HG02588 (cell line): Measurements from ENCODE around the gene ZNF407.
"Not testable (repeated sequence)": the region's sequence is repeated elsewhere in the genome, so short reads cannot be mapped to it uniquely, and the experiment has no call there.

Experiments
- ATAC-seq: cut with Tn5 transposase; IDR thresholded peaks from one replicate; pipeline ENCODE4 v1.9.1; 2021; ENCODE audit warnings: mild to moderate bottlenecking, moderate library complexity; ENCODE audit not compliant: unreplicated experiment

ZNF407 gene

DNA sequence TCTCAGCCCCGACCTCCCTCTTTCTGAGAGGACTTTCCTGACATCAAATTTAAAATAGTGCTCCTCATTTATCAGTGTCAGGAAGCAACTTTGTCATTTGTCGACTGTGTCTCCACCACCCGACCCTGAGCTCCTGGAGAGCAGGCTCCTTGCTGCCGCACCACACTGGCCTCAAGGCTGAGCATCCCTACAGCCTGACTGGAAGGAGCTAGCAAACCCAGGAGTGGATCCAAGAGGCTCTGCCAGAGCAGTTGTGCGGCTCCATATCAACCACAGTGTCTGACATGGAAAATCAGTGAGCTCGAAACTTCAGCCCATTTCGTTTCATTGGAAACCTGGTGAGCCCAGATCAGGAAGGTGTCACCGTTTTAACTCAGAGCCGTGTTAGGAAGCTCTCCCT is 486.1 kb downstream of the ZNF407 start:
- no peak for ATAC-seq

DNA sequence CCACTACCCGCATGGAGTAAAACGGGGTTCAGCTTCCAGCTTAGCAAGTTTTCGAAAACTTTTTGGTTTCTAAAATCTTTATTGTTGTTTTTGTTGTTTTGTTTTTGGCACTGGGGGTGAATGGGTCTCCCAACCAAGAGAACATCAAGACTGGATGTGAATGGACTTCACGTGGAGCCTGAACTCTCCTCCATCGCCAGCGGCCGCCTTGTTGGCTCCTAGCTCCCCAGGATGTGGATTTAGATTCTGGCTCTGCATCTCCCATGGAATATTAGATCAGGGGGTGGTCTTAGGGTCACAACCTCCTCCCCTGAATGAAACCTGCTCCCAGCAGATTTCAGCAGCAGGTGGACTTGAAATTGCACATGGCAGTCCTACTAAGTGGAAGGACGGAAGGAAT is 488.0 kb downstream of the ZNF407 start:
- ATAC-seq: not testable (repeated sequence)

DNA sequence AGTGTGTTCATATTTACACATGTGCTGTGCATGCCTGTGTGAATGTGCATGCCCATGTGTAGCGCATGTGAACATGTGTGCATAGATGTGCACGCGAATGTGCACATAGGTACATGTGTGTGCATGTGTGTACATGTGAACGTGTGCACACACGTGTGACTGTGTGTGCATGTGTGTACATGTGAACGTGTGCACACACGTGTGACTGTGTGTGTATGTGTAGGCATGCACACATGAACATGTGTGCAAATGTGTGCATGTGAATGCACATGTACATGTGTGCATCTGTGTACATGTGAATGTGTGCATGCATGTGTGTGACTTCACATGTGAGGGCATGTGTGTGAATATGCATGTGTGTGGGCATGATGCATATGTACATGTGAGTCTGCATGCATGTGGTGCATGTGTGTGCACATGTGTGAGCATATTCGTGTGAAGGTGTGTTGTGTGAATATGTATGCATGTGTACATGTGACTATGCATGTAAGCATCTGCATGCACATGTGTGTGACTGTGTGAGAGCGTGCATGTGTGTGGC is 488.9 kb downstream of the ZNF407 start:
- ATAC-seq: no peak

DNA sequence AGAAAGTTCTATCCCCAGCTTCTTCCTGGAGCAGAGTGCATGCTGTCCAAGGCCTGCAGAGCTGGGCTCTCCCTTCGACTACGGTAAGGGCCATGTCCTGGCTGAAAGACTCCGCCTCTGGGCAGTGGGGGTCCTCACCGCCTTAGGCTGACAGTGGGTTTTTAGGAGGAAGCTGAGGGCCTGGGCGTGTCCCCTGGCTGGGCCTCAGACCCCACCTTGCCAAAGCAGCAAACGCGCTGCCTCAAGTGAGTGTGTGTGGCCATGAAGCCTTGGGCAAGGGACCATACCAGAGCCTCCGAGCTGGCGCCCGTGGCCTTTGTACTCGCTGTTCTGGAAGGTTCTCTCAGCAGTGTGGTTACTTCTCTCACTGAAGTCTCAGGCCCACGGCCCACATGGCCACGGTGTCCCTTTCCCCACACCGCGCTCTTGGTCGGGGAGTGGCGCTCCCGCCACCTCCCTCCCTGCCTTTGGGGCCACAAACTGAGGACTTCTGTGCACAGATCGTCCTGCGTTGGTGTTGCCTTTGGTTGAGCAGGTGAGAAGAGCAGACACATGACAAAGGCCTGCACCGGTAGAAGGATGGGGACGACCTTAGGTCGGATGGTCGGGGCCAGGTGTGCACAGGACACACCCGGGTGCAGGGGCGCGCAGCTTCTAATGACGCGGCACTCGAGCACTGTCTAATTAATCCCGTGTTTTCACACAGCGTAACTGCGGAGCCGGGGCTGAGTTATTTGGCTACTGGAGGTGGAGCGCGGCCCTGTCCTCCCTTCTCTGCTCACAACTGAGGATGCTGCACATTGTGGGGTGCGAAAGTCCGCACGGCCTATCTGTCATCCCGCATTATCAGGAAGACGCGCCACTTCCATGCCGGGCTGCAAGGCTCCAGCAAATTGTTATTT is 489.7 kb downstream of the ZNF407 start:
- ATAC-seq: no peak

DNA sequence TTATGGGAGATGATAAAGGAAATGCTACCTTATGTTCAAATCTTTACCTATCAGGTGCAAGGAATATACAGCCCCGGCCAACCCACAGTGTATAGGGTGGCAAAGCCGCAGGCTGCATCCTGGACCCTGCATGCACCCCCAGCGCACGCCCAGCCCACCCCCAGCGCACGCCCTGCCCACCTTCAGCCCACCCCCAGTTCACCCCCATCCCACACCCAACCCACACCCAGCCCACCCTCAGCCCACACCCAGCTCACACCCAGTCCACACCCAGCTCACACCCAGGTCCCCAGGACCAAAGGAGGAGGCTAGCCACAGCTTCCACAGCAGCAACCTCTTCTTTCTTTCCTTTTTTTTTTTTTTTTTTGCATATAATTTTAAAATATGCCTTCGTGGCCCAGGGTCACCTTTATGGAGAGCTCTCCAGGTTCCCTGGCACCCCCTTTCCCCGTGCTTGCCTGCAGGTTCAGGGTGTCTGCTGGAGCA is 490.4 kb downstream of the ZNF407 start:
- ATAC-seq: no peak

DNA sequence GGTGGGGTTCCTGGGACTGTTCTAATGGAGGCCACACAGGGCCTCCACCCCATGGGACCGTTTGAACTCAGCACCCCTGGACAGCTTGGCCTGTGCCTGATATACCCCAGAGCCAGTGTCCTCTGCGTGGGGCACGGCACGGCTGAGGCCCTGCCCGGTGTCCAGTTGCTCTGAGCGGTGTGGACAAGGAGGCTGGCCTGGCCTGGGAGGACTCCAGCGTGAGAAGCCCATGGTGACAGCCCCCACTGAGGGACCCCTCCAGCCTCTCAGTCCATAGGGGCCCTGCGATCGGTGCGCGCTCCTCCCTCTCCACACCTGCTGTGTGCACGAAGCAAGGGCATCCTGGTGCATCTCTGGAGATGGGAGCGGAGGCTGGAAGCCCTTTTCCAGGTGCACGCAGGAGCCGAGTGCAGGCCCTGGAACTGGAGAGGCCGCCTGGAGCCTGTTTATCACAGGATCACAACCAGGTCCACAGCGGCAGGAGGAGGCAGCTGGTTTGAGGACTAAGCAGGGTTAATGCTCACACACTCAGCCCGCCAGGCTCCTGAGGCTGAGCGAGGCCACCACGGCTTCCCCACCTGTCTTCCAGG is 491.0 kb downstream of the ZNF407 start:
- no peak for ATAC-seq

DNA sequence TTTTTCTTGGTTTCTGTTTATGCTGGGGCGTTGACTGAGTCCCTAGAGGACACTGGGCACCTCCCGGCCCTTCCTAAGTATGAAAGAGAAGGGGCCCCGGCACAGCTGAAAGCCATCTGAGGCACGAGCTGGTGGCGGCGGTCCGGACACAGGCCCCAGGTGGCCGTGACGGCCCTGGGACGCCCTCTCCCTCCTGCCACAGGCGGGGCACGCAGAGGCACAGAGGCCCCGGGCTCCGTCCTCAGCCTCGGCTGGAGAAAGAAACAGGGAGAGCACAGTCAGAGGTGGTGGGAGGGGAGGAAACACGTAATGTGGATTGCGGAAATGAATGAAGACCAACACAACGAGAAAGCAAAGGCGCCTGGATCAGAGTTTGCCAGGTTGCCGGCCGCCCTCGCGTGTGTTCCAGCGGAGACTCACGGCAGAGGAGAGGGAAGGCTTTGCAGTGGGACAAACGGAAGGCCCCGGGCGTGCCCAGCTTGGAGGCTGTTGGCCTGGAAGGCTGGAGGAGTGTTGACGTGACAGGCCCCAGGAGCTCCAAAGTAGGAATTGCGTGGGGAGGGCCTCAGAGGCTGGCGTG is 492.2 kb downstream of the ZNF407 start:
- no peak for ATAC-seq

DNA sequence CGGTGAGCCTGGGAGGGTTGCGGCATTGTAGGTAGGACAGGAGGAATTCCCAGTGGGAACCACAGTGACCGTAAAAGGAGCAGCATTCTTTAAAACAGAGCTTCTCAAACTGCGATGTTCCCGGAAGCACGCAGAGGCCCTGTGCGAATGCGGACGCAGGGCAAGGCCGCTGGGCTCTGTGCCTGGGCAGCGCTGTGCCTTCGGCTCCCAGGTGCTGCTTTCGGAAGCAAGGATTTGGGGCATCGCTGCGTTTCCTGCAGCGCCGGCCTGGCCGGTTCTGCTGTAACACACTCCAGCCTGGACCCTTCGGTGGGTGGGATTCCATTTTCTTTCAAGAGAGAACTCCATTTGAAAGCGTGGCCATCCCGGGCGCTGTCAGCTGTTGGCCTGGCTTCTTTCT is 492.7 kb downstream of the ZNF407 start:
- ATAC-seq: no peak

DNA sequence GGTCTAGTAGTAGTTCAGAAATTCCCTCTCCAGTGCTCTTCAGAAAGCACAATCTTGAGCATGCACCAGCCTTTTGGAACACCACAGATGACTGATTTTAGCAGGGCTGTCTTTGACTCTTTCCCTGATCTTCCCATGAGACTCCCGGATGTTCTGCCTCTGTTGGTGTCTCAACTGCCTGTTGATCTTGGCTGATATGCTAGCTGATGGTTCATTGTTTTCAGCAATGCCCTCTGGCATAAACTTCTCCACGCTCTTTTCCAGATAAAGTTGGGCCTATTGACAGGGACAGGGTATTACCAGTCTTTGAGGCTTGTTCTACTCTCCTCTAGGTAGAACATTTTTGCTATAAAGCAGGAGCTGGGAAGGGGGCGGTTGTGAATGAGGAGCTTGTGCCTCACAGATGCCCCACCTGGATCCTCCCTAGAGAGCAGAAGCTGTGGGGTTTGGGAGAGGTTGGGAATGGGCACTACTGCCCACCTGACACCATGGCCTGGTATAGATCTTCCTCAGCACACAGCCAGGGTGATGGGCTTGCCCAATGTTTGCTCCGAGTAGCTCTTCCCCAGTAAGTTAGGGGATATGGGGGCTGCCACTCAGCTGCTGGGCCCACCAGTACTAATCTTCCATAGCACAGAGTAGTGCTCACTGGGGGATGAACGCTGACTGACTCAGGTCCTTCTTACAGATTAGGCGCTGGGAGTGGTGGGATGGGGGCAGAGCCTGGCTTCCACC is 500.0 kb downstream of the ZNF407 start:
- ATAC-seq: no peak

DNA sequence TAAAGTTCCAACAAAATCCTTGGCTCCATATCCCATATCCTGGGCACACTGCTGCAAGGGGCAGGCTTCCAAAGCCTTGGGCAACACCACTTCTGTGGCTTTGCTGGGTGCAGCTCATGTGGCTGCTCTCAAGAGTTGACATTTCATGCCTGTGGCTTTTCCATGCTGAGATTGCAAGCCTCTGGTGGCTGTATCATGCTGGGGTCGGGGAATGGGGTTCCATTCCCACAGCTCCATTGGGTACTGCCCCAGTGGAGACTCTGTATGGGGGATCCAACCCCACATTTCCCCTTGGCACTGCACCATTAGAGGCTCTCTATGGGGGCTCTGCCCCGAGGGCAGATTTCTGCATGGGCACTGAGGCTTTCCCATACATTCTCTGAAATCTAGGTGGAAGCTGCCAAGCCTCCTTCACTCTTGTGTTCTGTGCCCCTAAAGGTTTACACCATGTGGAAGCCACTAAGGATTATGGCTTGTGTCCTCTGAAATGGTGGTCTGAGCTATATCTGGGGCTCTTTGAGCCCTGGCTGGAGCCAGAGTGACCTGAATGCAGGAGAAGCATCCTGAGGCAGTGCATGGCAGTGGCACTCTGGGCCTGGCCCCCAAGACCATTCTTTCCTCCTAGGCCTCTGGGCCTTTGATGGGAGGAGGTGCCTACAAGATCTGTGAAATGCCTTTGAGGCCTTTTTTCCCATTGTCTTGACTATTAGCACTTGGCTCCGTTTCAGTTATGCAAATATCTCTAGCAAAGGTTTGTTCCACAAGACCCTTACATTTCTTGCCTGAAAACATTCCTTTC is 503.4 kb downstream of the ZNF407 start:
- no peak for ATAC-seq

DNA sequence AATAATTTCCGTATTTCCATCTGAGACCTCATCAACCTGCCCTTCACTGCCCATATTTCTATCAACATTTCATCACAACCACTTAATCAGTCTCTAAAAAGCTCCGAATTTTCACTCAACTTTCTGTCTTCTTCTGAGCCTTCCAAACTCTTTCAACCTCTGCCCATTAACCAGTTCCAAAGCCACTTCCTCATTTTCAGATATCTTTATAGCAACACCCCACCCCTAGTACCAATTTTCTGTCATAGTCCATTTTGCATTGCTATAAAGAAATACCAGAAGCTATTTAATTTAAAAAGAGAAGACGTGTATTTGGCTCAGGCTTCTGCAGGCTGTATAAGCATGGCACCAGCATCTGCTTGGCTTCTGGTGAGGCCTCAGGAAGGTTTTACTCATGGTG is 504.2 kb downstream of the ZNF407 start:
- no peak for ATAC-seq

DNA sequence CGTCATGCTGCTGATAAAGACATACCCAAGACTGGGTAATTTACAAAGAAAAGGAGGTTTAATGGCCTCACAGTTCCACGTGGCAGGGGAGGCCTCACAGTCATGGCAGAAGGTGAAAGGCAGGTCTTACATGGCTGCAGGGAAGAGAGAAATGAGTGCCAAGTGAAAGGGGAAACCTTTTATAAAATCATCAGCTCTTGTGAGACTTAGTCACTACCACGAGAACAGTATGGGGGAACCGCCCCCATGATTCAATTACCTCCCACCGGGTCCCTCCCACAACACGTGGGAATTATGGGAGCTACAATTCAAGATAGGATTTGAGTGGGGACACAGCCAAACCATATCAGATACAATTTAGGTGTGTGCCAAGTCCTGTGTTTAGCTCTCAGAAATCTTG is 506.4 kb downstream of the ZNF407 start:
- not testable (repeated sequence) for ATAC-seq

DNA sequence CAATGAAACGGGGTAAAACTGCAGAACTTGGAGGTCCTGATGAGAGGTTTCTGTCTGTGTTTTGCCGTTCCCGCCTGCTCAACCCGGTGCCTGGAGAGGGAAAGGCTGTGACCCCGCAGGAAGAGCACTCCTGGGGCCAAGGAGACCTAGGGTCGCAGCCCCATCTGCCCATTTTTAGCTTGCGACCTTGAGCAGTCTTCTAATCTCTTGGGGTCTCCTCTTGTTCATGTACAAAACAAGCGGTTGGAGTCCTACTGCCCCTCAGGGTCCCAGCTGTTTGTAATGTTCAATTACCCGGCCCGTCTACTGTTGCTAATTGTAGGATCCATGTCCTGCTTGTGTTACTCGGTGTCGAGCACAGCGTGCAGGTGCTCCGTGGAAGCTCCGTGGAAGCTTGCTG is 506.8 kb downstream of the ZNF407 start:
- ATAC-seq: no peak

DNA sequence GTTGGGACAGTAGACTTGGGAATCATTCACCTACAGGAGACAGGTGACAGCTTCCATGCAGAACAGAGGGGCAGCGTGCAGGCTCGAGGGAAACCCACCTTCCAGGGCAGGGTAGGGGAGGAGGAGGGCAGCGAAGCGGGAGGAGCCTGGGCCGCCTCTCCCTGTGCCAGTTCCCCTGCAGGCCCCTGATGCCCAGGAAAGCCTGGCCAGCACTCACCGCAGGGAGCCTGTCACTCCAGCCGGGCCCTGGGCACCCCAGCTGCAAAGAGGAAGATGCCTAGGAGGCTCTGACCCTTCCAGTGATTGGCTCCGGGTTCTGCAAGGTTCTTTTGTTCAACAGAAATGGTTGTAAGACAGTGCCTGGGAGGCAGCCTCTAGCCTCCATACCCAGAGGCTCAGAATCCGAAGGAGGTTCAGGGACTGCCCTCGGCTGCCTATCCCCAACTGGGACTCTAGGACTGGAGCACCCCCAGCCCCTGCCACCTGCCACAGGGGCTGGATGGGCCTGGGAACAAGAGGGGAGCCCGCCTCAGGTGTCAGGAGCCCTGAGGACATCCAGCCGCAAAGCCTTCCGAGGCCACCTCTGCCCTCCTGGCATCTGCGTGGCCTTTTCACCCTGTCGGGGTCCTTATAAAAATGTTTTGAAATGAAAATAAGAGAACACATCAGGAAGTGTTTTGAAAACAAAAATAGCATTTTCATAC is 508.0 kb downstream of the ZNF407 start:
- no peak for ATAC-seq

DNA sequence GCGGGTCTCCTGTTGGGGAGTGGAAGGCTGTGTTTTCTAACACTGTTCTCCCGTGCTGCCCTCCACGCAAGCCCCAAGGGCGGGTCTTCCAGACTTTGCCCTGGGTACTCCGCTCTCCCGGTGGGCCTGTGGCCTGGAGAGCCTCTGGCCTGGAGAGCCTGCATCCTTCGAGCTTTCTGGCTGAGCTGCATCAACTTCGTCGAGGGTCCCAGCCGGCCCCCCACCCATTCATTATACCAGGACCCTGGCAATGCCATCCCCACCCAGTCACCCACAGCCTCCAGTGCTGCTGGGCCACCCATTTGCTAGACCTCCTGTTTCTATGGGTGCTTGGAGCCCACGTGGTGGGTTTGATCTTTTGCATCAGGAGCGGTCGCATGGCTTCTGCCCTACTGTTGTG is 509.1 kb downstream of the ZNF407 start:
- no peak for ATAC-seq

DNA sequence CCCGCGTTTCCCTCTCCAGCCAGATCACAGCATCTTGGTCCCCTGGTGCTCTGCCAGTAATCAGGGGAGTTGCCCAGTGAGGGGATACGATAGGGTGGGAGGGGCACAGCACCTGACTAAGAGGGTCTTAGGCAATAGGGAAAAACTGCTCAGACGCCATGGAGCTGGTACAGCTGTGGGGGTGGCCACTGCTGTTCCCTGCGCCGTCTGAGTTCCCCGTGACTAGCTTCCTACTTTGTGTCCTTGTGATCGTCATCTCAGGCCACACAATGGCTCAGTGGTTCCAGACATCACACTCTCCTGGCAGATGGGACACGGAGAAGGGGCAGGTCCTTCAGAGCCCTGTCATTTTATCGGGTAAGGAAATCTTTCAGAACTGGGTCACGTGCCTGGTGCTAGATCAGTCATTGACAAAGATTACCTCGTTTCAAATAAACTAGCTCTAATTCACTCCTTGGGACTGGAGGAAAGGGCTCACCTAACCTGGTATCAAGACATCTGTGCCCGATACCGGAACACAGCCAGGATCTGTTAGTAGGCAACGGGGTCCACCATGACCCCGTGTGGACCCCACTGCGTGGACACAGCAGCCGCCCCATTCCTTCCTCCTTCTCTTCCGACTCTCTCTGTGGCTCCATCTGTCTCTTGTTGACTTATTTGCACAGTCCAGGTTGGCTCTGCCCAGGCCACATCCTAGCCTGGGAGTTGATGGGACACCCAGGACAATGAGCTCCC is 509.7 kb downstream of the ZNF407 start:
- no peak for ATAC-seq

DNA sequence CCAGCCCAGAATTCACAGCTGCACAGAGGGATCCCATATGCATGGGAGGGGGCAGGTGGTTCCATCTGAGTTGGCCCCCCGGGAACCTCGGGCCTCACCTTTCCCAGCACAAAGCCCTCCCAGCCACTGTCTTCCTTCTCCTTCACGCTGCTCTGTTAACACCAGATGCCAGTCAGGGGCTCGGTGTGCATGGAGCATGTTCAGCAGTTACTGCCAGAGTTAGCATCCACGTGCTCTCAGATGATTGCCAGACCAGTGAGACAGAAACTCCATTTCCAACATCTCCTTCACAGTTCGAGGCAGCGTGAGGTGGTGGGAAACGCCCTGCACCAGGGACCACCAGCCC is 510.2 kb downstream of the ZNF407 start:
- ATAC-seq: no peak

DNA sequence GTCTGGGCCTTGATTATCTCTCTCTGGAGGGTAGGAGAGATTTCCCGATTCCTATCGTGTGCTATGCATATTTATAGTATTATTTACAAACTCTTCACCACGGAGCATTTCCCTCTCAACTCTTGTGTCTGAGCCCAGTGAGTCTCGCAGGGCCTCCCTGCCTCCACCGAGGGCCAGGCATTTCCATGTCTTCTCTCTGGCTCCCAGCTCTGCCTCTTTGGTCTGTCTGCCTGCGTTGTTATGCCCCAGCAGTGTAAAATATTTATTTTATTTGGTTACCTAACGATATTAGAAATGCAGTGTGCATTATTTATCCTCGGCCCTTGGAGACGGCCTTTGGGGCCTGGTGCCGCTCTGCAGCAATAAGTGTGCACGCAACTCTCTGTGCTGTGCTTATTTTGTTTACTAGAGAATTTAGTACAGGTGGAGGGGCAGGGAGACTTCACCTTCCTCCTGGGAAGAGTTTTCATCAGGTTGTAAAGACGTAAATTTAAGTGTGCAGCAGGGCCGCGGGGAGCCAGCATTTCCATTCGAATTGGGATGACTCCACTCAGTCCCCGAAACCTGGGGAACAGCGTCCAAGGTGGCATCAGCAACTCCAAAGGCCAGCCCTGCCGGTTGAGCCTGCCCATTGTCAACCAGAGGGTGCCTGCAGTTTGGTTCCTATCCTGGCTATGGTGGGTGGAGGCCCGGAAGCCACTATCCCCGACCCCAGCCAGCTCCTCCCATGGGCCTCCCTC is 511.1 kb downstream of the ZNF407 start:
- ATAC-seq: no peak
